Cardiac muscle cell (in vitro differentiated cells and primary cell): ENCODE results near the gene SDHC. TPM values are rescaled to one million over a fixed set of nuclear protein-coding genes. Genes with fewer than 3 reads are reported as not detected.
"Not testable (repeated sequence)": the region's sequence is repeated elsewhere in the genome, so short reads cannot be mapped to it uniquely, and the experiment has no call there.

Experiments used
- DNase-seq, 2 donors: peaks; one replicate each; pipeline versions ENCODE4 v3.0.0 to v3.0.0-alpha.2; 2010 to 2017; ENCODE audit warnings: low read depth in 1 of 2, low spot score in 1 of 2
- H3K27ac ChIP-seq: fragments of 200-600 bp; sonication (generic); 2 replicates; pipeline ENCODE4 v1.5.1; 2016
- H3K27me3 ChIP-seq: fragments of 200-600 bp; sonication (generic); 2 replicates; pipeline ENCODE4 v1.6.0; 2016; ENCODE audit warnings: control low read depth
- H3K36me3 ChIP-seq: fragments of 200-600 bp; sonication (generic); 2 replicates; pipeline ENCODE4 v1.5.1; 2016; ENCODE audit warnings: control low read depth
- H3K4me1 ChIP-seq: fragments of 200-600 bp; sonication (generic); 2 replicates; pipeline ENCODE4 v1.8.1; 2017; ENCODE audit warnings: low read depth, mild to moderate bottlenecking, mixed run types
- H3K4me3 ChIP-seq: fragments of 200-600 bp; sonication (generic); 2 replicates; pipeline ENCODE4 v1.5.1; 2016; ENCODE audit warnings: mild to moderate bottlenecking
- H3K9me3 ChIP-seq: fragments of 200-600 bp; sonication (generic); 2 replicates; pipeline ENCODE4 v1.5.1; 2017; ENCODE audit warnings: low read depth, mild to moderate bottlenecking, control low read depth
- CTCF ChIP-seq: IDR thresholded peaks from 2 replicates; pipeline ENCODE4 v1.5.1; 2012; ENCODE audit warnings: low read depth, mild to moderate bottlenecking, low read length
- polyA plus RNA-seq: library from polyadenylated mRNA; unstranded; fragments of >200 nt; fragmentation: Nextera tagmentation; extraction: Ambion mirVana; gene quantifications from 2 replicates; pipeline ENCODE4 v1.2.1, GENCODE V29; 2016
- total RNA-seq: library from RNA; depleted of rRNA; stranded (reverse); fragments of >200 nt; gene quantifications from 2 replicates; pipeline ENCODE4 v1.2.3, GENCODE V29; 2016

The SDHC gene
- total and polyA plus RNA-seq, 2 experiments from 2014 or later: 22.5 to 333 TPM

GRCh38 chr1:161404051-161404597 is 89.9 kb downstream of the SDHC start:
- no peak for TF ChIP-seq CTCF
- Histone ChIP-seq H3K36me3 (no peaks in the 10 kb centered on the region), H3K4me1 (no peaks in the 10 kb centered on the region), H3K9me3 (no peaks in the 10 kb centered on the region), H3K27me3 (no peaks in the 10 kb centered on the region), H3K27ac (no peak overlapping the region), H3K4me3 (no peak overlapping the region)
- DNase-seq: no peak

GRCh38 chr1:161406551-161406950 is 92.4 kb downstream of the SDHC start:
- not testable (repeated sequence) for DNase-seq, H3K4me3 ChIP-seq, H3K27me3 ChIP-seq

GRCh38 chr1:161407451-161407985 is 93.3 kb downstream of the SDHC start:
- TF ChIP-seq CTCF: no peak
- no peaks in the 10 kb centered on the region for H3K36me3 ChIP-seq
- no peak overlapping the region for H3K27ac ChIP-seq
- DNase-seq: no peak
- H3K4me3 ChIP-seq: no peak overlapping the region
- no peaks in the 10 kb centered on the region for H3K9me3 ChIP-seq
- no peaks in the 10 kb centered on the region for H3K4me1 ChIP-seq
- H3K27me3 ChIP-seq: no peaks in the 10 kb centered on the region

More at GRCh38 chr1:161406551-161406950, 92.4 kb downstream of the SDHC start:
- not testable (repeated sequence) for H3K36me3 ChIP-seq, H3K27ac ChIP-seq, H3K9me3 ChIP-seq, H3K4me1 ChIP-seq

- H3K36me3 ChIP-seq: no peaks in the 10 kb centered on the region
- H3K27ac ChIP-seq: no peak overlapping the region
- no peaks in the 10 kb centered on the region for H3K27me3 ChIP-seq
- DNase-seq: no peak
- TF ChIP-seq CTCF: no peak
- H3K4me3 ChIP-seq: no peak overlapping the region
- H3K4me1 ChIP-seq: no peaks in the 10 kb centered on the region
- H3K9me3 ChIP-seq: no peaks in the 10 kb centered on the region
Observed at GRCh38 chr1:161408429-161409052, 94.4 kb downstream of the SDHC start.

GRCh38 chr1:161409848-161410635 is 95.9 kb downstream of the SDHC start:
- not testable (repeated sequence) for H3K4me1 ChIP-seq, H3K36me3 ChIP-seq, H3K27me3 ChIP-seq, H3K4me3 ChIP-seq, H3K9me3 ChIP-seq, DNase-seq, H3K27ac ChIP-seq

GRCh38 chr1:161410636-161410970 is 96.4 kb downstream of the SDHC start:
- not testable (repeated sequence) for H3K4me1 ChIP-seq, H3K27ac ChIP-seq, H3K36me3 ChIP-seq, H3K4me3 ChIP-seq, DNase-seq, H3K9me3 ChIP-seq, H3K27me3 ChIP-seq

Other genes starting within 250 kb of the SDHC start
- not detected in 2 replicates for gene ARHGAP30, start 244.5 kb upstream of the SDHC start, total RNA-seq
- gene ARHGAP30, start 244.5 kb upstream of the SDHC start, polyA plus RNA-seq: 1.8 and 1.9 TPM in 2 replicates
- gene NECTIN4, start 224.8 kb upstream of the SDHC start, total RNA-seq: not detected in 2 replicates
- not detected in 2 replicates for gene NECTIN4, start 224.8 kb upstream of the SDHC start, polyA plus RNA-seq
- 36.5 and 42.4 TPM in 2 replicates for gene KLHDC9, start 216.0 kb upstream of the SDHC start, total RNA-seq
- gene KLHDC9, start 216.0 kb upstream of the SDHC start, polyA plus RNA-seq: 41.2 and 48.7 TPM in 2 replicates
- gene PFDN2, start 196.3 kb upstream of the SDHC start, total RNA-seq: 85.4 and 137 TPM in 2 replicates
- 103 and 121 TPM in 2 replicates for gene PFDN2, start 196.3 kb upstream of the SDHC start, polyA plus RNA-seq
- gene NIT1, start 196.3 kb upstream of the SDHC start, total RNA-seq: 60.7 and 65.9 TPM in 2 replicates
- gene NIT1, start 196.3 kb upstream of the SDHC start, polyA plus RNA-seq: 64.6 and 92.6 TPM in 2 replicates
- 28.1 and 36.5 TPM in 2 replicates for gene DEDD, start 181.7 kb upstream of the SDHC start, total RNA-seq
- 30.8 and 35.5 TPM in 2 replicates for gene DEDD, start 181.7 kb upstream of the SDHC start, polyA plus RNA-seq
- gene UFC1, start 160.4 kb upstream of the SDHC start, total RNA-seq: 51.2 and 61.2 TPM in 2 replicates
- 122 and 124 TPM in 2 replicates for gene UFC1, start 160.4 kb upstream of the SDHC start, polyA plus RNA-seq
- gene USP21, start 154.9 kb upstream of the SDHC start, total RNA-seq: 18.7 and 19.6 TPM in 2 replicates
- 48.8 and 59.9 TPM in 2 replicates for gene USP21, start 154.9 kb upstream of the SDHC start, polyA plus RNA-seq
- 35.4 and 53.8 TPM in 2 replicates for gene PPOX, start 148.0 kb upstream of the SDHC start, total RNA-seq
- gene PPOX, start 148.0 kb upstream of the SDHC start, polyA plus RNA-seq: 67.0 and 67.1 TPM in 2 replicates
- gene B4GALT3, start 136.9 kb upstream of the SDHC start, total RNA-seq: 31.3 and 36.9 TPM in 2 replicates
- gene B4GALT3, start 136.9 kb upstream of the SDHC start, polyA plus RNA-seq: 44.7 and 54.7 TPM in 2 replicates
- gene ADAMTS4, start 115.3 kb upstream of the SDHC start, total RNA-seq: 0.88 and 4.0 TPM in 2 replicates
- gene ADAMTS4, start 115.3 kb upstream of the SDHC start, polyA plus RNA-seq: 1.9 and 3.5 TPM in 2 replicates
- gene NDUFS2, start 112.0 kb upstream of the SDHC start, total RNA-seq: 183 and 204 TPM in 2 replicates
- 346 and 367 TPM in 2 replicates for gene NDUFS2, start 112.0 kb upstream of the SDHC start, polyA plus RNA-seq
- gene FCER1G, start 99.1 kb upstream of the SDHC start, total RNA-seq: not detected in 2 replicates
- gene FCER1G, start 99.1 kb upstream of the SDHC start, polyA plus RNA-seq: 0.50 TPM in 1 of 2 replicates, not detected in the other
- gene APOA2, start 90.8 kb upstream of the SDHC start, total RNA-seq: 1.0 TPM in 1 of 2 replicates, not detected in the other
- gene APOA2, start 90.8 kb upstream of the SDHC start, polyA plus RNA-seq: 3.1 TPM in 1 of 2 replicates, not detected in the other
- 12.5 and 21.6 TPM in 2 replicates for gene TOMM40L, start 88.3 kb upstream of the SDHC start, total RNA-seq
- gene TOMM40L, start 88.3 kb upstream of the SDHC start, polyA plus RNA-seq: 12.6 and 13.6 TPM in 2 replicates
- 0.33 TPM in 1 of 2 replicates, not detected in the other for gene NR1I3, start 76.2 kb upstream of the SDHC start, total RNA-seq
- gene NR1I3, start 76.2 kb upstream of the SDHC start, polyA plus RNA-seq: not detected in 2 replicates
- 0.14 and 0.21 TPM in 2 replicates for gene PCP4L1, start 55.6 kb upstream of the SDHC start, total RNA-seq
- gene PCP4L1, start 55.6 kb upstream of the SDHC start, polyA plus RNA-seq: not detected in 2 replicates
- 0.35 and 0.77 TPM in 2 replicates for gene MPZ, start 4.4 kb upstream of the SDHC start, total RNA-seq
- gene MPZ, start 4.4 kb upstream of the SDHC start, polyA plus RNA-seq: 0.48 and 0.66 TPM in 2 replicates
- not detected in 2 replicates for gene CFAP126, start 53.5 kb downstream of the SDHC start, total RNA-seq
- gene CFAP126, start 53.5 kb downstream of the SDHC start, polyA plus RNA-seq: not detected in 2 replicates
- 0.39 TPM in 1 of 2 replicates, not detected in the other for gene FCGR2A, start 191.1 kb downstream of the SDHC start, total RNA-seq
- not detected in 2 replicates for gene FCGR2A, start 191.1 kb downstream of the SDHC start, polyA plus RNA-seq
- 0.56 TPM in 1 of 2 replicates, not detected in the other for gene HSPA6, start 210.2 kb downstream of the SDHC start, total RNA-seq
- gene HSPA6, start 210.2 kb downstream of the SDHC start, polyA plus RNA-seq: not detected in 2 replicates
- gene FCGR3A, start 235.4 kb downstream of the SDHC start, total RNA-seq: not detected in 2 replicates
- not detected in 2 replicates for gene FCGR3A, start 235.4 kb downstream of the SDHC start, polyA plus RNA-seq